Myometrial cell (primary cell): ENCODE data around the gene RBL1. TPM values are rescaled to one million over a fixed set of nuclear protein-coding genes. Genes with fewer than 3 reads are reported as not detected.

Experiments
- total RNA-seq: library from RNA; depleted of rRNA; stranded (reverse); fragments of >200 nt; gene quantifications from 2 replicates; pipeline ENCODE4 v1.2.3, GENCODE V29; 2015

RBL1 gene, protein sequence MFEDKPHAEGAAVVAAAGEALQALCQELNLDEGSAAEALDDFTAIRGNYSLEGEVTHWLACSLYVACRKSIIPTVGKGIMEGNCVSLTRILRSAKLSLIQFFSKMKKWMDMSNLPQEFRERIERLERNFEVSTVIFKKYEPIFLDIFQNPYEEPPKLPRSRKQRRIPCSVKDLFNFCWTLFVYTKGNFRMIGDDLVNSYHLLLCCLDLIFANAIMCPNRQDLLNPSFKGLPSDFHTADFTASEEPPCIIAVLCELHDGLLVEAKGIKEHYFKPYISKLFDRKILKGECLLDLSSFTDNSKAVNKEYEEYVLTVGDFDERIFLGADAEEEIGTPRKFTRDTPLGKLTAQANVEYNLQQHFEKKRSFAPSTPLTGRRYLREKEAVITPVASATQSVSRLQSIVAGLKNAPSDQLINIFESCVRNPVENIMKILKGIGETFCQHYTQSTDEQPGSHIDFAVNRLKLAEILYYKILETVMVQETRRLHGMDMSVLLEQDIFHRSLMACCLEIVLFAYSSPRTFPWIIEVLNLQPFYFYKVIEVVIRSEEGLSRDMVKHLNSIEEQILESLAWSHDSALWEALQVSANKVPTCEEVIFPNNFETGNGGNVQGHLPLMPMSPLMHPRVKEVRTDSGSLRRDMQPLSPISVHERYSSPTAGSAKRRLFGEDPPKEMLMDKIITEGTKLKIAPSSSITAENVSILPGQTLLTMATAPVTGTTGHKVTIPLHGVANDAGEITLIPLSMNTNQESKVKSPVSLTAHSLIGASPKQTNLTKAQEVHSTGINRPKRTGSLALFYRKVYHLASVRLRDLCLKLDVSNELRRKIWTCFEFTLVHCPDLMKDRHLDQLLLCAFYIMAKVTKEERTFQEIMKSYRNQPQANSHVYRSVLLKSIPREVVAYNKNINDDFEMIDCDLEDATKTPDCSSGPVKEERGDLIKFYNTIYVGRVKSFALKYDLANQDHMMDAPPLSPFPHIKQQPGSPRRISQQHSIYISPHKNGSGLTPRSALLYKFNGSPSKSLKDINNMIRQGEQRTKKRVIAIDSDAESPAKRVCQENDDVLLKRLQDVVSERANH
- total RNA-seq, result 3.2 and 7.4 TPM in 2 replicates

DNA sequence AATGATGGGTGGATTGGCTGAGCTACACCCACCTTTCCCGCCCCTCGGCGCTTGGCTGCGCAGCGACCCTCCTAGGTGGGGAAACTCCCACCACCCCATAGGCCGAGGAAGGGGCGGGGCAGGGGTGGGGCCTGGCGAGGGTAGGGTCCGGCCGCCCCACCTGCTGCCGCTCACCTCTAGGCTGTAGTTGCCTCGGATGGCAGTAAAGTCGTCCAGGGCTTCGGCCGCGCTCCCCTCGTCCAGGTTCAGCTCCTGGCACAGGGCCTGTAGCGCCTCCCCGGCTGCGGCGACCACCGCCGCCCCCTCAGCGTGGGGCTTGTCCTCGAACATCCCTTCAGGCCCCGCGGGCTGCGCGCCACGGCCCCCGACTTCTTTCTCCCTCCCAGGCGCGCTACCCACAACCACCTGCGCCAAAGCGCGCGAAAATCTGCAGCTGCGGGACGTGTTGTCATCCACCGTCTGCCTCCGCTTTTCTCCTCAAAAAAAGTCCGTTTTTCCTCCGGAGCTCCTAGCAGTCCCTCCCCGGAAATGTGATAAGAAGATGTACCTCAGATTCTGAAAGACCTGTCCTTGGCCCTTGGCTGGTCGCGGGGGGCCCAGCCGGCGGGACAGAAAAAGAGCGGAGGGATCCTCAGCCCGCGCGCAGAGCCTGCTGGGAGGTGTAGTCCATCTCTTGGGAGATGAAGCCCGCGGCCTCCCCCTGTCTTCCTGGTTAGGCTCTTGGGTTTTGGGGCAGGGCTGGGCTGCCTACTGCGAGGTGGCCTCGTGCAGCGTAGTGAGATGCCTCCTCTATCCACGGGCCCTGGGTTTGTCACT lies at the start of gene RBL1:
RBL1 (minus strand) TSS at position 399 of the 816 bp plus-strand sequence; CDS start at position 330, 69 bp downstream.

DNA sequence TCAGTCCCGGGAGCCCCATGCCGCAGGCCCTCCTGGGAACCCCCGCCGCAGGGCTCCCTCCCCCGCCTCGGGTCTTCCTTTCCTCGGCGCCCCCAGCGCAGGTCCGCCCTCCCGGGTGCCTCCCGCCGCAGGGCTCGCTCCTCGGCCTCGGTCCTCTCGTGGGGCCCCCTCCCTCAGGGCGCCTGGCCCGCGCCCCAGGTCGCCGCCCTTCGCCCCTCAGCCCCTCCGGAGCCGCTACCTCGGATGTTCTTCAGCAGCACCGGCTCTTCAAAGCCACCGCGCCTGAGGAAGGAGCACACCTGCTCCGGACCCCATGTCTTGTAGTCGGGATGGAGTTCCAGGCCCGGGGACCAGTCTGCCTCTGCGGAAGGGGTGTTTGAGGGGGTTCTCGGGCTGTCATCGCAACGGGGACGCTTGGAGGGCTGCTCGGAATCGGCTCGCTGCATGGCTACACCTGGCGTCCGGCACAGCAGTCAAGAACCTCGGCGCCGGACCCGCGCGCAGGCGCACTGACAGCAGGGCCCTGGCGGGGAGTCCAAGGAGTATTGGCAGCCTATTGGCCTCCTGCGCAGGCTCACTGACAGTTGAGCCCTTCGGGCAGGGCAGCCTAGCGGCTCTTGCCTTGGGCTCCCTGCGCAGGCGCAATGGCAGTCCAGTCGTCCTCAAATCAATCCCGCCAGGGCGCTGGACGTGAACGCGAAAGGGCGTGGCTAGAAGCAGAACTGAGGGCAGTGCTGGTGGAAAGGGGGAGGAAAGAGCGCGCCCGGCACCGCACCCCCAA lies 144.4 kb downstream of the RBL1 start, which contains the start of gene SAMHD1:
SAMHD1 (minus strand) TSS at position 511 of the 781 bp plus-strand sequence; CDS start at position 446, 65 bp downstream.

Other genes with a start within 250 kb of the RBL1 start
- gene TLDC2, start 219.9 kb downstream of the RBL1 start, total RNA-seq, result not detected in 2 replicates
- 22.5 and 34.9 TPM in 2 replicates for gene SAMHD1, start 144.3 kb downstream of the RBL1 start, total RNA-seq
- 381 and 391 TPM in 2 replicates for gene RPN2, start 83.3 kb upstream of the RBL1 start, total RNA-seq
- gene MROH8, start 83.6 kb upstream of the RBL1 start, total RNA-seq, result under 0.01 and 0.89 TPM in 2 replicates
- gene GHRH, start 165.8 kb upstream of the RBL1 start, total RNA-seq, result not detected in 2 replicates
- gene MANBAL, start 193.7 kb upstream of the RBL1 start, total RNA-seq, result 33.1 and 33.2 TPM in 2 replicates